Upper lobe of left lung (tissue), 4 donors: Measurements from ENCODE around the gene WDR81.

Experiments used
- CTCF ChIP-seq, 6 experiments: fragments of 450-650 bp in 4 of 6; fragments of 200-600 bp in 2 of 6; sonication (generic) in 2 of 6; IDR thresholded peaks; one replicate each; pipeline ENCODE4 v1.5.1; 2016 to 2019; ENCODE audit warnings: antibody characterized with exemption in 6 of 6
- POLR2A ChIP-seq, 4 donors: fragments of 450-650 bp; IDR thresholded peaks; one replicate each; pipeline ENCODE4 v1.5.1; 2016 to 2017; ENCODE audit warnings: antibody characterized with exemption in 4 of 4, mild to moderate bottlenecking in 2 of 4

GRCh38 chr17:1767358-1767757 lies 42.9 kb downstream of the WDR81 start:
- TF ChIP-seq POLR2A (IDR thresholded peaks at IDR 0.05) (no peak), CTCF (IDR thresholded peaks at IDR 0.05) (no peak)
